Liver (tissue), 9 donors: Measurements from ENCODE around the gene PM20D1. TPM values are rescaled to one million over a fixed set of nuclear protein-coding genes. Genes with fewer than 3 reads are reported as not detected.

Source experiments
- DNase-seq: peaks from one replicate; pipeline ENCODE4 v3.0.0-alpha.2; 2017; ENCODE audit warnings: low spot score
- H3K27ac ChIP-seq, 2 donors: one replicate each; pipeline ENCODE4 v1.7.0; 2013; ENCODE audit warnings: inconsistent platforms in 2 of 2, low read length in 2 of 2, control low read depth in 1 of 2, low read depth in 1 of 2, mild to moderate bottlenecking in 1 of 2
- H3K27me3 ChIP-seq, 4 donors: one replicate each; pipeline versions ENCODE4 v1.6.1 to v1.7.0; 2013; ENCODE audit warnings: low read length in 3 of 4, inconsistent platforms in 1 of 4, mild to moderate bottlenecking in 1 of 4, moderate library complexity in 1 of 4; ENCODE audit not compliant: control insufficient read depth in 4 of 4, insufficient read depth in 4 of 4
- H3K36me3 ChIP-seq, 4 donors: one replicate each; pipeline versions ENCODE4 v1.6.1 to v1.7.0; 2013; ENCODE audit warnings: low read length in 3 of 4, mild to moderate bottlenecking in 3 of 4, low read depth in 1 of 4, moderate library complexity in 1 of 4; ENCODE audit not compliant: control insufficient read depth in 4 of 4, insufficient read depth in 3 of 4
- H3K4me1 ChIP-seq, 4 donors: one replicate each; pipeline versions ENCODE4 v1.6.1 to v1.7.0; 2013; ENCODE audit warnings: low read length in 3 of 4, mild to moderate bottlenecking in 3 of 4, moderate library complexity in 1 of 4; ENCODE audit not compliant: control insufficient read depth in 4 of 4, insufficient read depth in 4 of 4
- H3K4me3 ChIP-seq, 3 donors: one replicate each; pipeline versions ENCODE4 v1.6.1 to v1.7.0; 2013; ENCODE audit warnings: low read length in 3 of 3, control low read depth in 1 of 3, low read depth in 1 of 3, mild to moderate bottlenecking in 1 of 3
- H3K9ac ChIP-seq, 2 donors: one replicate each; pipeline ENCODE4 v1.7.0; 2013; ENCODE audit warnings: low read length in 2 of 2, mild to moderate bottlenecking in 2 of 2, moderate library complexity in 2 of 2, control low read depth in 1 of 2, low read depth in 1 of 2
- H3K9me3 ChIP-seq, 4 donors: one replicate each; pipeline versions ENCODE4 v1.6.1 to v1.7.0; 2013; ENCODE audit warnings: low read length in 3 of 4; ENCODE audit not compliant: control insufficient read depth in 4 of 4
- ATF3 ChIP-seq: IDR thresholded peaks from 2 replicates; pipeline ENCODE4 v1.6.1; 2016; ENCODE audit warnings: antibody characterized with exemption
- CTCF ChIP-seq: fragments of 150-350 bp; IDR thresholded peaks from 2 replicates; pipeline ENCODE4 v1.5.1; 2017; ENCODE audit warnings: improper control_type of control experiment, low read depth, low read length; ENCODE audit not compliant: missing input control
- EGR1 ChIP-seq, 2 donors: IDR thresholded peaks; 2 replicates each; pipeline ENCODE4 v1.6.1; 2016 to 2018; ENCODE audit warnings: antibody characterized with exemption in 2 of 2, low read depth in 2 of 2
- FOXA1 ChIP-seq: IDR thresholded peaks from 2 replicates; pipeline ENCODE4 v1.6.1; 2016; ENCODE audit warnings: antibody characterized with exemption
- FOXA2 ChIP-seq: IDR thresholded peaks from 2 replicates; pipeline ENCODE4 v1.6.1; 2016; ENCODE audit warnings: antibody characterized with exemption
- GABPA ChIP-seq, 2 donors: IDR thresholded peaks in 1 of 2; conservative IDR thresholded peaks in 1 of 2; 2 replicates each; pipeline ENCODE4 v1.6.1; 2016; ENCODE audit warnings: antibody characterized with exemption in 2 of 2, mild to moderate bottlenecking in 1 of 2, moderate library complexity in 1 of 2
- HNF4A ChIP-seq, 2 donors: conservative IDR thresholded peaks; 2 replicates each; pipeline ENCODE4 v1.6.1; 2016; ENCODE audit warnings: antibody characterized with exemption in 2 of 2, mild to moderate bottlenecking in 2 of 2
- HNF4G ChIP-seq: IDR thresholded peaks from 2 replicates; pipeline ENCODE4 v1.6.1; 2016; ENCODE audit warnings: antibody characterized with exemption
- JUND ChIP-seq, 2 donors: IDR thresholded peaks; 2 replicates each; pipeline ENCODE4 v1.6.1; 2016; ENCODE audit warnings: antibody characterized with exemption in 2 of 2
- MAX ChIP-seq: IDR thresholded peaks from 2 replicates; pipeline ENCODE4 v1.6.1; 2016; ENCODE audit warnings: antibody characterized with exemption
- NR2F2 ChIP-seq: IDR thresholded peaks from 2 replicates; pipeline ENCODE4 v1.6.1; 2016; ENCODE audit warnings: antibody characterized with exemption
- RAD21 ChIP-seq, 2 donors: IDR thresholded peaks; 2 replicates each; pipeline ENCODE4 v1.6.1; 2016; ENCODE audit warnings: antibody characterized with exemption in 2 of 2, mild to moderate bottlenecking in 2 of 2
- REST ChIP-seq: IDR thresholded peaks from 2 replicates; pipeline ENCODE4 v1.6.1; 2016; ENCODE audit warnings: antibody characterized with exemption, mild to moderate bottlenecking
- RXRA ChIP-seq, 2 donors: IDR thresholded peaks; 2 replicates each; pipeline ENCODE4 v1.6.1; 2017 to 2018; ENCODE audit warnings: antibody characterized with exemption in 2 of 2, mild to moderate bottlenecking in 1 of 2
- SP1 ChIP-seq: IDR thresholded peaks from 2 replicates; pipeline ENCODE4 v1.6.1; 2018; ENCODE audit warnings: antibody characterized with exemption, mild to moderate bottlenecking
- TAF1 ChIP-seq: conservative IDR thresholded peaks from 2 replicates; pipeline ENCODE4 v1.6.1; 2016; ENCODE audit warnings: antibody characterized with exemption, mild to moderate bottlenecking
- YY1 ChIP-seq: IDR thresholded peaks from 2 replicates; pipeline ENCODE4 v1.6.1; 2016; ENCODE audit warnings: antibody characterized with exemption, mild to moderate bottlenecking
- ZBTB33 ChIP-seq: IDR thresholded peaks from 2 replicates; pipeline ENCODE4 v1.6.1; 2016; ENCODE audit warnings: antibody characterized with exemption
- WGBS: extraction: QIAGEN DNeasy Blood & Tissue Kit; methylation state at CpG from one replicate; pipeline ENCODE4 v1.1.7; 2013; 5-methylcytosine and 5-hydroxymethylcytosine counted together
- polyA plus RNA-seq, 2 donors: library from polyadenylated mRNA; stranded (reverse) in 1 of 2; unstranded in 1 of 2; fragments of 200-250 nt in 1 of 2; fragments of >200 nt in 1 of 2; fragmentation: Nextera tagmentation in 1 of 2; extraction: Ambion mirVana in 1 of 2; gene quantifications; one replicate each; pipeline versions ENCODE4 v1.2.1 to v1.2.3, GENCODE V29; 2013 to 2015
- total RNA-seq, 2 donors: library from RNA; depleted of rRNA; stranded (reverse); fragments of >200 nt; gene quantifications; one replicate each; pipeline ENCODE4 v1.2.3, GENCODE V29; 2014
- donor health status: healthy.
- donor health status: healthy.
- donor health status: healthy.
- donor health status: healthy.
- donor health status: healthy.

The PM20D1 gene
- total and polyA plus RNA-seq, 4 donors, result under 0.01 to 0.30 (median 0.22) TPM

GRCh38 chr1:205822397-205822796, 27.5 kb downstream of the PM20D1 start:
- H3K9me3 ChIP-seq, result no peaks in the 10 kb centered on the region
- H3K36me3 ChIP-seq, result no peaks in the 10 kb centered on the region
- no peak overlapping the region for H3K9ac ChIP-seq
- 95% methylated on average over 2 of the region's 2 CpGs for WGBS
- TF ChIP-seq HNF4A (conservative IDR thresholded peaks at IDR 0.05), result no peak
- no peak for TF ChIP-seq RAD21 (IDR thresholded peaks at IDR 0.05)
- no peak for TF ChIP-seq FOXA2
- TF ChIP-seq JUND (IDR thresholded peaks at IDR 0.05), result no peak
- no peak for TF ChIP-seq REST
- no peak for TF ChIP-seq ATF3
- no peak for TF ChIP-seq NR2F2
- no peak for TF ChIP-seq ZBTB33
- no peak for TF ChIP-seq YY1
- TF ChIP-seq RXRA (IDR thresholded peaks at IDR 0.05), result no peak
- TF ChIP-seq MAX, result no peak
- TF ChIP-seq FOXA1, result no peak
- TF ChIP-seq TAF1, result no peak
- TF ChIP-seq SP1, result no peak
- no peak for TF ChIP-seq CTCF
- TF ChIP-seq EGR1 (IDR thresholded peaks at IDR 0.05; ENCODE audit: low read depth in 2 of 2), result no peak
- no peak for TF ChIP-seq GABPA (IDR thresholded peaks at IDR 0.05 in 1 of 2, conservative IDR thresholded peaks at IDR 0.05 in 1 of 2)
- TF ChIP-seq HNF4G, result no peak
- H3K27me3 ChIP-seq, result no peaks in the 10 kb centered on the region
- H3K27ac ChIP-seq, result no peak overlapping the region
- peaks cover 0 to 7% (median 0%) of the 10 kb centered on the region in 4 donors for H3K4me1 ChIP-seq
- no peak overlapping the region for H3K4me3 ChIP-seq
- DNase-seq, result no peak

- H3K9me3 ChIP-seq, result no peaks in the 10 kb centered on the region
- H3K36me3 ChIP-seq, result no peaks in the 10 kb centered on the region
- H3K4me3 ChIP-seq, result no peak overlapping the region
- DNase-seq, result no peak
- no peak overlapping the region for H3K9ac ChIP-seq
- 96% methylated on average over 3 of the region's 3 CpGs for WGBS
- H3K4me1 ChIP-seq, result peaks cover 0 to 10% (median 6%) of the 10 kb centered on the region in 4 donors
- no peaks in the 10 kb centered on the region for H3K27me3 ChIP-seq
- H3K27ac ChIP-seq, result no peak overlapping the region
- no peak for TF ChIP-seq HNF4A (conservative IDR thresholded peaks at IDR 0.05)
- TF ChIP-seq NR2F2, result no peak
- TF ChIP-seq HNF4G, result no peak
- no peak for TF ChIP-seq GABPA (IDR thresholded peaks at IDR 0.05 in 1 of 2, conservative IDR thresholded peaks at IDR 0.05 in 1 of 2)
- TF ChIP-seq REST, result no peak
- TF ChIP-seq RAD21 (IDR thresholded peaks at IDR 0.05), result no peak
- TF ChIP-seq YY1, result no peak
- no peak for TF ChIP-seq MAX
- no peak for TF ChIP-seq ZBTB33
- TF ChIP-seq FOXA2, result no peak
- TF ChIP-seq FOXA1, result no peak
Observed at GRCh38 chr1:205817988-205818387, 31.9 kb downstream of the PM20D1 start.
